ENCODE measurements around the gene ELFN2. TPM values are rescaled to one million over a fixed set of nuclear protein-coding genes. Genes with fewer than 3 reads are reported as not detected.

The ELFN2 gene
- total RNA-seq, 1 donor from 2014 or later, result not detected

DNA sequence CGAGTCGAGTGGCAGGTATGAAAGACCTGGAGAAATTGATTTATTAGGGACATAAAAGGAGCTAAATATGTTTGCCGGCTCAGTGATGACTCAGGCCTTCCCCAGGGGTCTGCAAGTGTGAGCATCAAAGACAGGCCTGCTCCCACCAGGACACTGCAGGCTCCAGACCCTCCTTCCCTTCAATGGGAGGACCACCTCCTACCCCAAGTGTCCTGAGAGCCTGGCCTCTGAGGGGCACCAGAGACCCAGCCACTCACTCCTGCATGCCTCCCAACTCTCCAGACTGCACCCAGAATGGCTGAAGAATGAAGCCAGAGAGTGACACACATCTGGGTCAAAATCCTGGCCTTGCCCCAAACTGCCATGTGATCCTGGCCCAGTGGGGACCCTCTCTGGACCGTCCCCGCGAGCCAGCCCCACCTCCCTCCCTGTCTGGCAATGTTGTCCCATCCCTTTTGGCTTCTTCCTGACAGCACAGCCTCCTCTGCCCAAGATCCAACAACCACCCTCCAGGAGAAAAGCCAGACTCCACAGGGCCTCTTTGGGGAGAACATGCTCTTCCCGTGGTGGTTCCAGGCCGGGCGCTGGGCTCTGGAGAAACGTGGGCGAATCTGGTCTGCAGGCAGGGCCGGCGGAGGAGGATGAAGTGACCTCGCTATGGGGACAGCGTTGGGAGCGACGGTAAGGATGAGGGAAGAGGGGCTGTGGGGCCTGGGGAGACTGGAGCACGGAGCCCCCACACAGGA lies 108.7 kb downstream of the ELFN2 start:
- DNase-seq (ENCODE audit: low read depth in 2 of 2), result no peak

Other genes with a start within 250 kb of the ELFN2 start
- 0.99 and 4.6 TPM in 2 replicates for gene C1QTNF6, start 239.2 kb downstream of the ELFN2 start, total RNA-seq
- gene SSTR3, start 215.0 kb downstream of the ELFN2 start, total RNA-seq, result not detected in 2 replicates
- gene RAC2, start 183.2 kb downstream of the ELFN2 start, total RNA-seq, result 3.0 and 15.3 TPM in 2 replicates
- gene CYTH4, start 145.0 kb downstream of the ELFN2 start, total RNA-seq, result under 0.01 TPM in 1 of 2 replicates, not detected in the other
- gene MFNG, start 58.9 kb upstream of the ELFN2 start, total RNA-seq, result 89.8 and 137 TPM in 2 replicates
- 36.2 and 57.1 TPM in 2 replicates for gene CARD10, start 91.9 kb upstream of the ELFN2 start, total RNA-seq
- gene CDC42EP1, start 133.0 kb upstream of the ELFN2 start, total RNA-seq, result 7.8 and 7.9 TPM in 2 replicates
- gene LGALS2, start 152.6 kb upstream of the ELFN2 start, total RNA-seq, result not detected in 2 replicates
- gene GGA1, start 181.4 kb upstream of the ELFN2 start, total RNA-seq, result 29.2 and 85.3 TPM in 2 replicates
- gene SH3BP1, start 212.2 kb upstream of the ELFN2 start, total RNA-seq, result 0.40 and 0.87 TPM in 2 replicates
- gene PDXP, start 231.2 kb upstream of the ELFN2 start, total RNA-seq, result 5.0 and 6.7 TPM in 2 replicates
- 2,589 and 6,877 TPM in 2 replicates for gene LGALS1, start 248.2 kb upstream of the ELFN2 start, total RNA-seq

Data from lung microvascular endothelial cell (primary cell).